Endothelial cell of umbilical vein (primary cell): ENCODE data around the gene OR1J1. TPM values are rescaled to one million over a fixed set of nuclear protein-coding genes. Genes with fewer than 3 reads are reported as not detected.

Experiments used
- BruUV-seq: library from RNA; stranded (reverse); fragments of 400-500 nt; replicated peaks from 2 replicates; lab custom pipeline; 2021; lab: Mats Ljungman, UMichigan
- CTCF ChIA-PET: fragments of 300-600, 350-600 bp; sonication (Branson Sonifier 250); formaldehyde crosslinking; loops from one replicate; lab custom pipeline; 2021; ENCODE audit warnings: antibody characterized with exemption, inconsistent platforms; lab: Charles Lee
- POLR2A ChIA-PET: fragments of 300-600, 350-600 bp; sonication (Branson Sonifier 250); formaldehyde crosslinking; loops from one replicate; lab custom pipeline; 2021; ENCODE audit warnings: antibody characterized with exemption, inconsistent platforms; lab: Charles Lee
- DNase-seq: peaks from one replicate; pipeline ENCODE4 v3.0.0-alpha.2; 2011; ENCODE audit warnings: low read depth, low spot score
- FAIRE-seq: peaks from 2 replicates; lab custom pipeline; 2011; peaks lifted over from hg19 to GRCh38; lab: Jason Lieb, UNC
- H2AFZ ChIP-seq: 2 replicates; pipeline ENCODE4 v1.6.0; 2012; ENCODE audit warnings: low read depth, low read length, control low read depth, inconsistent platforms
- H3K27ac ChIP-seq: 2 replicates; pipeline ENCODE4 v1.5.1; 2011; ENCODE audit warnings: low read depth, mild to moderate bottlenecking, control low read depth, low read length, moderate library complexity; ENCODE audit not compliant: insufficient read depth
- H3K27me3 ChIP-seq, 2 experiments: 2 replicates each; pipeline versions ENCODE4 v1.6.0 to v1.6.1; 2011; ENCODE audit warnings: low read length in 2 of 2, mixed read lengths in 1 of 2; ENCODE audit not compliant: control insufficient read depth in 2 of 2, insufficient read depth in 2 of 2
- H3K36me3 ChIP-seq, 2 experiments: 2 replicates in 1 of 2; 3 replicates in 1 of 2; pipeline ENCODE4 v1.5.1; 2011; ENCODE audit warnings: low read length in 2 of 2, mild to moderate bottlenecking in 1 of 2, moderate library complexity in 1 of 2; ENCODE audit not compliant: control insufficient read depth in 2 of 2, insufficient read depth in 2 of 2; ENCODE audit errors: extremely low read depth in 1 of 2
- H3K4me1 ChIP-seq: 3 replicates; pipeline ENCODE4 v1.5.1; 2011; ENCODE audit warnings: mild to moderate bottlenecking, low read length; ENCODE audit not compliant: control insufficient read depth, insufficient read depth; ENCODE audit errors: extremely low read depth
- H3K4me2 ChIP-seq: 2 replicates; pipeline ENCODE4 v1.6.1; 2011; ENCODE audit warnings: low read length, control low read depth, mixed read lengths; ENCODE audit not compliant: insufficient read depth
- H3K4me3 ChIP-seq, 3 experiments: fragments of 200-600 bp in 1 of 3; sonication (generic), shearing (Covaris generic) in 1 of 3; replicated peaks in 1 of 3; 2 replicates each; pipeline ENCODE4 v1.5.1; 2011 to 2016; ENCODE audit warnings: control low read depth in 3 of 3, low read length in 3 of 3, mild to moderate bottlenecking in 2 of 3, inconsistent platforms in 1 of 3, low read depth in 1 of 3, moderate library complexity in 1 of 3; ENCODE audit not compliant: insufficient read depth in 1 of 3
- H3K79me2 ChIP-seq: 2 replicates; pipeline ENCODE4 v1.6.0; 2012; ENCODE audit warnings: low read length, inconsistent platforms; ENCODE audit not compliant: control insufficient read depth, insufficient read depth
- H3K9ac ChIP-seq: replicated peaks from 2 replicates; pipeline ENCODE3; 2011; ENCODE audit warnings: low read length, control low read depth; ENCODE audit not compliant: insufficient read depth; ENCODE audit errors: extremely low read depth
- H3K9me1 ChIP-seq: replicated peaks from 3 replicates; pipeline ENCODE4 v1.6.0; 2011; ENCODE audit warnings: mild to moderate bottlenecking, low read length; ENCODE audit not compliant: control insufficient read depth, insufficient read depth; ENCODE audit errors: extremely low read depth
- H3K9me3 ChIP-seq: replicated peaks from 2 replicates; pipeline ENCODE4 v1.5.1; 2012; ENCODE audit warnings: low read length, inconsistent platforms; ENCODE audit not compliant: control insufficient read depth, insufficient read depth
- H4K20me1 ChIP-seq: replicated peaks from 2 replicates; pipeline ENCODE3; 2011; ENCODE audit warnings: mild to moderate bottlenecking, low read length; ENCODE audit not compliant: control insufficient read depth, insufficient read depth; ENCODE audit errors: extremely low read depth
- CTCF ChIP-seq, 2 donors: IDR thresholded peaks; 1 replicate in 1 of 2; 2 replicates in 1 of 2; pipeline ENCODE4 v1.5.1; 2011; ENCODE audit warnings: low read length in 2 of 2, mild to moderate bottlenecking in 2 of 2, moderate library complexity in 2 of 2, control low read depth in 1 of 2, inconsistent platforms in 1 of 2, low read depth in 1 of 2; ENCODE audit not compliant: insufficient read depth in 1 of 2; ENCODE audit errors: extremely low read depth in 1 of 2
- EZH2 ChIP-seq: IDR thresholded peaks from 2 replicates; pipeline ENCODE4 v1.6.1; 2012; ENCODE audit warnings: borderline replicate concordance, low read depth, mild to moderate bottlenecking, moderate library complexity, low read length, inconsistent platforms; ENCODE audit not compliant: severe bottlenecking
- FOS ChIP-seq: IDR thresholded peaks from 2 replicates; pipeline ENCODE4 v1.6.1; 2011; ENCODE audit warnings: mild to moderate bottlenecking, low read length, moderate library complexity, borderline replicate concordance; ENCODE audit not compliant: insufficient read depth
- GATA2 ChIP-seq: IDR thresholded peaks from 2 replicates; pipeline ENCODE4 v1.7.0; 2011; ENCODE audit warnings: low read depth, mild to moderate bottlenecking, moderate library complexity, mixed read lengths, low read length; ENCODE audit not compliant: insufficient read length, insufficient read depth
- JUN ChIP-seq: IDR thresholded peaks from 2 replicates; pipeline ENCODE4 v1.6.1; 2011; ENCODE audit warnings: borderline replicate concordance, low read depth; ENCODE audit not compliant: insufficient read length, insufficient read depth
- MAX ChIP-seq: IDR thresholded peaks from 2 replicates; pipeline ENCODE4 v1.6.1; 2011; ENCODE audit not compliant: insufficient read depth, insufficient read length
- MYC ChIP-seq: IDR thresholded peaks from one replicate; pipeline ENCODE4 v1.6.1; 2011; ENCODE audit warnings: mild to moderate bottlenecking, low read depth, low read length
- POLR2A ChIP-seq: IDR thresholded peaks from 2 replicates; pipeline ENCODE4 v1.6.1; 2012; ENCODE audit warnings: low read depth, mild to moderate bottlenecking, control low read depth, low read length
- POLR2AphosphoS5 ChIP-seq: IDR thresholded peaks from 2 replicates; pipeline ENCODE4 v1.6.1; 2012; ENCODE audit warnings: low read depth, mild to moderate bottlenecking, control low read depth, low read length, moderate library complexity; ENCODE audit not compliant: insufficient read depth
- dilution Hi-C: fragments of 300-500 bp; cut with MboI; formaldehyde crosslinking; loops from one replicate; pipeline ENCODE4 v1.15.0; 2019; ENCODE audit warnings: low sequenced_read_pairs; ENCODE audit not compliant: extremely low pct_ligation_motif_present
- intact Hi-C: fragments of 100-400 bp; cut with micrococcal nuclease; formaldehyde crosslinking; loops from one replicate; pipeline ENCODE4 v1.10.0; 2022
- polyA plus RNA-seq, 4 experiments: library from polyadenylated mRNA; depleted of rRNA in 3 of 4; stranded (reverse) in 3 of 4; unstranded in 1 of 4; fragments of >200 nt; gene quantifications; 2 replicates each; pipeline versions ENCODE4 v1.2.1 to v1.2.3, GENCODE V29; 2011 to 2012; ENCODE audit warnings: missing spikeins in 1 of 4
- total RNA-seq: library from RNA; stranded (reverse); gene quantifications from 2 replicates; pipeline ENCODE4 v1.2.3, GENCODE V29; 2021

Gene OR1J1
- total and polyA plus RNA-seq, 2 donors (not counting 3 experiments of a cell fraction or from before 2014, with no cell fraction given): not detected

- TF ChIP-seq MYC (no peak), EZH2 (no peak), FOS (no peak), CTCF (IDR thresholded peaks at IDR 0.05; ENCODE audit: extremely low read depth in 1 of 2, insufficient read depth in 1 of 2, low read depth in 1 of 2, low read length in 2 of 2) (no peak), GATA2 (no peak), POLR2A (no peak), JUN (no peak), POLR2AphosphoS5 (no peak), MAX (no peak)
- H3K27ac ChIP-seq: no peak overlapping the region
- no peak for DNase-seq
- dilution Hi-C loops: no loop called here
- ChIA-PET CTCF (interaction anchor here (1.2 kb wide), 1 partner anchor 19 kb away, joined by 4 read pairs; no protein-coding TSS in a partner anchor), POLR2A (no interaction called here)
- no peaks in the 10 kb centered on the region for H3K36me3 ChIP-seq
- H3K4me1 ChIP-seq: no peaks in the 10 kb centered on the region
- no peak overlapping the region for H2AFZ ChIP-seq
- intact Hi-C loops: no loop called here
- no peak overlapping the region for H3K9ac ChIP-seq
- no peaks in the 10 kb centered on the region for H3K79me2 ChIP-seq
- no peak overlapping the region for H3K4me2 ChIP-seq
- H4K20me1 ChIP-seq: no peaks in the 10 kb centered on the region
- H3K9me1 ChIP-seq: no peaks in the 10 kb centered on the region
- FAIRE-seq: no peak
- H3K9me3 ChIP-seq: no peaks in the 10 kb centered on the region
- BruUV-seq: no TSS peak
- H3K4me3 ChIP-seq: no peak overlapping the region
- H3K27me3 ChIP-seq: peaks cover 4 to 9% of the 10 kb centered on the region in 2 experiments
Measured at GRCh38 chr9:122518226-122518625, 40.5 kb upstream of the OR1J1 start.
